ENCODE measurements around the gene MYOM1. TPM values are rescaled to one million over a fixed set of nuclear protein-coding genes. Genes with fewer than 3 reads are reported as not detected.

MYOM1 gene
- total RNA-seq, 2 experiments from 2014 or later: 2.4 to 3.8 TPM

GRCh38 chr18:3268306-3268705, 48.5 kb upstream of the MYOM1 start:
- BruUV-seq (replicated peaks): no TSS peak
- H3K36me3 ChIP-seq (ENCODE audit: insufficient read depth, low read length): peaks cover 34% of the 10 kb centered on the region
- intact Hi-C loops (cut with micrococcal nuclease; ENCODE audit: unreplicated experiment): no loop called here
- peaks cover 24% of the 10 kb centered on the region; the same call in 1 of the 2 replicates for H4K20me1 ChIP-seq (ENCODE audit: insufficient read depth, low read length)
- POLR2A ChIA-PET: interaction anchor here (0.9 kb wide), 1 partner anchor 18 kb away, joined by 3 read pairs; no protein-coding TSS in a partner anchor
- no peak overlapping the region for H3K27ac ChIP-seq (ENCODE audit: low read depth, low read length, poor library complexity, severe bottlenecking)
- no peak overlapping the region for H3K4me3 ChIP-seq (ENCODE audit: low read depth, low read length, poor library complexity, severe bottlenecking)
- H3K4me2 ChIP-seq (ENCODE audit: low read length): peak overlapping the region; percentile 93
- H3K4me1 ChIP-seq (ENCODE audit: insufficient read depth, low read length, poor library complexity, severe bottlenecking): peaks cover 68% of the 10 kb centered on the region
- no peaks in the 10 kb centered on the region for H3K9me2 ChIP-seq (ENCODE audit: insufficient read depth, low read length)
- DNase-seq (ENCODE audit: low spot score): no peak
- no peak for TF ChIP-seq EZH2phosphoT487 (IDR thresholded peaks at IDR 0.05; ENCODE audit: borderline replicate concordance, low read depth, low read length)
- TF ChIP-seq CTCF (conservative IDR thresholded peaks at IDR 0.05; ENCODE audit: low read length): no peak
- peaks cover 100% of the 10 kb centered on the region for H3K79me2 ChIP-seq (ENCODE audit: insufficient read depth, low read depth, low read length)
- no peak overlapping the region for H2AFZ ChIP-seq (ENCODE audit: low read length)
- no peaks in the 10 kb centered on the region for H3K9me3 ChIP-seq (ENCODE audit: low read length)
- CTCF ChIA-PET (ENCODE audit: unreplicated experiment): no interaction called here

- H3K9me2 ChIP-seq (ENCODE audit: insufficient read depth, low read length): no peaks in the 10 kb centered on the region
- peak overlapping the region; percentile 86 for H3K4me3 ChIP-seq (ENCODE audit: low read depth, low read length, poor library complexity, severe bottlenecking)
- CTCF ChIA-PET (ENCODE audit: unreplicated experiment): no interaction called here
- peaks cover 31% of the 10 kb centered on the region; the same call in 1 of the 2 replicates for H4K20me1 ChIP-seq (ENCODE audit: insufficient read depth, low read length)
- peaks cover 13% of the 10 kb centered on the region for H3K36me3 ChIP-seq (ENCODE audit: insufficient read depth, low read length)
- BruUV-seq (replicated peaks): no TSS peak
- POLR2A ChIA-PET: interaction anchor here (0.6 to 4.9 kb wide), 4 partner anchors 10 to 87 kb away, joined by 3 to 45 read pairs (median 4); no protein-coding TSS in a partner anchor
- no peak overlapping the region for H2AFZ ChIP-seq (ENCODE audit: low read length)
- peak overlapping the region; percentile 53 for H3K27ac ChIP-seq (ENCODE audit: low read depth, low read length, poor library complexity, severe bottlenecking)
- peak overlapping the region; percentile 93 for H3K4me2 ChIP-seq (ENCODE audit: low read length)
- H3K79me2 ChIP-seq (ENCODE audit: insufficient read depth, low read depth, low read length): peaks cover 97% of the 10 kb centered on the region
- no peaks in the 10 kb centered on the region for H3K9me3 ChIP-seq (ENCODE audit: low read length)
- DNase-seq (ENCODE audit: low spot score): no peak
- peaks cover 68% of the 10 kb centered on the region for H3K4me1 ChIP-seq (ENCODE audit: insufficient read depth, low read length, poor library complexity, severe bottlenecking)
- intact Hi-C loops (cut with micrococcal nuclease; ENCODE audit: unreplicated experiment): no loop called here
- TF ChIP-seq CTCF (conservative IDR thresholded peaks at IDR 0.05; ENCODE audit: low read length) (no peak), EZH2phosphoT487 (IDR thresholded peaks at IDR 0.05; ENCODE audit: borderline replicate concordance, low read depth, low read length) (no peak)
Measured at GRCh38 chr18:3266062-3266608, 46.4 kb upstream of the MYOM1 start.

DNA sequence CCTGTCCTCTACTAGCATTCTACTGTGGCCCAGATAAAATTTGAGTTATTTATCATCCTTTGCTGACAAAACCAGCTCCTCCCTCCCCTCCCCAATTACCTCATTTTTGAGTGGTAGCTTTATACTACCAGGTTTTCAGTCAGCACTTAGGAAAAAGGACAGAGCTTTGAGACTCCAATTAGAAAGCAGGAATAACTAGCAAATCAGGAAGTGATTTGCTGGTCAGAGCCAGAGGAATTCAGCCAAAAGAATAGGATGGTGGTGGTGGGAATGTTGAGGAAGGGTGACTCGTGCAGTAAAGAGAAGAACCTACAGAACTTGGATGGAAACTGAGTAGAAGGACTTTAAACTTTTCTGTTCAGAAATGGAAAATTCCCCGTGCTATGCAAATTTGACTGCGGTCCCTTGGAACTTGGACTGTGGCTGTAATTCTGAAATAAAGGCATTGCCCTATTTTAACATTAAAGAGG, 45.8 kb upstream of the MYOM1 start:
- peaks cover 70% of the 10 kb centered on the region for H3K4me1 ChIP-seq (ENCODE audit: insufficient read depth, low read length, poor library complexity, severe bottlenecking)
- H3K9me3 ChIP-seq (ENCODE audit: low read length): no peaks in the 10 kb centered on the region
- H2AFZ ChIP-seq (ENCODE audit: low read length): no peak overlapping the region
- peaks cover 8% of the 10 kb centered on the region for H3K36me3 ChIP-seq (ENCODE audit: insufficient read depth, low read length)
- BruUV-seq (replicated peaks): no TSS peak
- peaks cover 97% of the 10 kb centered on the region for H3K79me2 ChIP-seq (ENCODE audit: insufficient read depth, low read depth, low read length)
- peak overlapping the region; percentile 53 for H3K27ac ChIP-seq (ENCODE audit: low read depth, low read length, poor library complexity, severe bottlenecking)
- intact Hi-C loops (cut with micrococcal nuclease; ENCODE audit: unreplicated experiment): no loop called here
- no peak for DNase-seq (ENCODE audit: low spot score)
- peak overlapping the region; percentile 86 for H3K4me3 ChIP-seq (ENCODE audit: low read depth, low read length, poor library complexity, severe bottlenecking)
- peaks cover 31% of the 10 kb centered on the region; the same call in 1 of the 2 replicates for H4K20me1 ChIP-seq (ENCODE audit: insufficient read depth, low read length)
- TF ChIP-seq CTCF (conservative IDR thresholded peaks at IDR 0.05; ENCODE audit: low read length) (no peak), EZH2phosphoT487 (IDR thresholded peaks at IDR 0.05; ENCODE audit: borderline replicate concordance, low read depth, low read length) (no peak)
- peak overlapping the region; percentile 93 for H3K4me2 ChIP-seq (ENCODE audit: low read length)
- POLR2A ChIA-PET: interaction anchor here (0.5 to 4.9 kb wide), 3 partner anchors 10 to 561 kb away, joined by 3 to 45 read pairs (median 5); no protein-coding TSS in a partner anchor
- no peaks in the 10 kb centered on the region for H3K9me2 ChIP-seq (ENCODE audit: insufficient read depth, low read length)
- CTCF ChIA-PET (ENCODE audit: unreplicated experiment): no interaction called here
